Upper lobe of right lung (tissue), 1 donor: ENCODE measurements around the gene TXNRD2. TPM values are rescaled to one million over a fixed set of nuclear protein-coding genes. Genes with fewer than 3 reads are reported as not detected.

Experiments
- ATAC-seq: fragments of 200-7000 bp; cut with Tn5 transposase; one replicate; pipeline ENCODE4 v1.9.1; 2020; ENCODE audit warnings: mild to moderate bottlenecking, moderate library complexity
- DNase-seq: peaks from one replicate; pipeline ENCODE4 v3.0.0-alpha.2; 2020
- H3K27ac ChIP-seq: fragments of 200-600 bp; one replicate; pipeline ENCODE4 v1.8.0; 2022
- H3K27me3 ChIP-seq: fragments of 200-600 bp; one replicate; pipeline ENCODE4 v1.8.0; 2022; ENCODE audit warnings: mild to moderate bottlenecking
- H3K36me3 ChIP-seq: fragments of 200-600 bp; one replicate; pipeline ENCODE4 v1.8.0; 2022
- H3K4me1 ChIP-seq: fragments of 200-600 bp; one replicate; pipeline ENCODE4 v1.8.0; 2022
- H3K4me3 ChIP-seq: fragments of 200-600 bp; one replicate; pipeline ENCODE4 v1.8.0; 2022; ENCODE audit warnings: mild to moderate bottlenecking
- H3K9me3 ChIP-seq: fragments of 200-600 bp; one replicate; pipeline ENCODE4 v1.8.0; 2022
- CTCF ChIP-seq: fragments of 200-600 bp; IDR thresholded peaks from one replicate; pipeline ENCODE4 v1.8.0; 2022; ENCODE audit warnings: antibody characterized with exemption
- intact Hi-C: fragments of 100-400 bp; cut with DNase I; formaldehyde crosslinking; loops from one replicate; pipeline ENCODE4 v1.11.0; 2022
- total RNA-seq: library from RNA; stranded (reverse); fragmentation: NEBNext Ultra II Directional; extraction: Animal tissue kit (Norgen Biotek cat#: 25700); gene quantifications from one replicate; pipeline ENCODE4 v1.2.1, GENCODE V29; 2021
- donor health status: DM: no; HTN: yes; CAD: no; lungs with severe emphysema.

The TXNRD2 gene
- total RNA-seq, 1 donor from 2014 or later = 40.7 TPM

DNA sequence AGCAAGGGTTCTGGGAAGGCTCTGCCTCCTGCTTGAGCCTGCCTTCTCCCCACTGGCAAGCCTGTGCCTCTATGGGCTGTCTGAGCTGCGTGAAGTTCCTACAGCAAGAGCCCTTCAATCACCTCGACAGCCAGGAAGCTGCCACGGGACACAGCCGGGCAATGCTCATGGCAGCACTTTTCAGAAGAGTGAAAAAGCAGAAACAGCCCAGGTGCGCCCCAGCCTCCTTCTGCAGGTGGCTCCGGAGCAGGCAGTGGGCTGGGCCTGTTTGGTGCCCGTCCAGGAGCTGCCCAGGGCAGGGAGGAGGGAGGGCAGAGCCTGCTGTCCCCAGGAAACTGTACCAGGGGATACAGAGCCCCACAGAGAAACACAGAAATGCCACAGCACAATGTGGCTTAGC lies 24.7 kb downstream of the TXNRD2 start:
- Histone ChIP-seq H3K36me3 (peaks cover 57% of the 10 kb centered on the region), H3K27me3 (no peaks in the 10 kb centered on the region), H3K27ac (no peak overlapping the region), H3K9me3 (no peaks in the 10 kb centered on the region), H3K4me3 (no peak overlapping the region), H3K4me1 (no peaks in the 10 kb centered on the region)
- intact Hi-C loops = no loop called here
- TF ChIP-seq CTCF = no peak
- no peak for DNase-seq
- ATAC-seq = no peak

GRCh38 chr22:19916006-19916405 lies 25.6 kb downstream of the TXNRD2 start:
- intact Hi-C loops = no loop called here
- no peak for TF ChIP-seq CTCF
- H3K27ac ChIP-seq = no peak overlapping the region
- H3K9me3 ChIP-seq = no peaks in the 10 kb centered on the region
- H3K27me3 ChIP-seq = no peaks in the 10 kb centered on the region
- H3K4me3 ChIP-seq = no peak overlapping the region
- no peak for ATAC-seq
- no peak for DNase-seq
- no peaks in the 10 kb centered on the region for H3K4me1 ChIP-seq
- H3K36me3 ChIP-seq = peaks cover 63% of the 10 kb centered on the region

DNA sequence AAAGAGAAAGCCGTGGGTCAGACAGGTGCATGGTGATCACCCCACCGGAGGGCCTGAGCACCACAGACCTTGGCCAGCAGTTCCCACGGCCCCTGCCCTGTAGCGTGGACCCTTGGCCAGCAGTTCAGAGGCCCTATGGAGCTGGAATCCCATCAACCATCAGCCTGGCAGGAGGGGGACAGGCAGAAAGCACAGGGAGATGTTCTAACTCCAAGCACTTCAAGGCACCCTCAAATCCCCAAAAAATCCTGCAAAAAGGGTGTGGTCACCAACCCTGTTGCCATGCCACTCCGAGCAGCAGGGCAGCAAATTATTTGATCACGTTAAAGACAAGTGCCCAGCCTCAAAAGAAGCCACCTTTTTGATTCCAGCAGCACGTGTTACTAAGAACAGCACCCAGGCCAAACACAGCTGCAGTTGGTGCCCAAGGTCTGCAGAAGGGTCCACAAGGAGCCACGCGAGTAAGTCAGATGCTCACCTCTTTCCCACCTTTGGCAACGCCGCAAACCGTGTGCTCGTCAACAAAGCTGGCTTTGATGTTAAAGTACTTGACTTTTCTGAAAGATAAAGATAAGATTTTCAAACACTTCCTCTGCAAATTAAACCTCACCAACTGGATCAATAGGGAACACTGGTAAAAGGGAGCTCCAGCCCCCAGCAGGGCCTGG lies 26.2 kb downstream of the TXNRD2 start:
- intact Hi-C loops = no loop called here
- peaks cover 66% of the 10 kb centered on the region for H3K36me3 ChIP-seq
- no peaks in the 10 kb centered on the region for H3K4me1 ChIP-seq
- no peaks in the 10 kb centered on the region for H3K27me3 ChIP-seq
- no peaks in the 10 kb centered on the region for H3K9me3 ChIP-seq
- no peak for TF ChIP-seq CTCF
- no peak overlapping the region for H3K27ac ChIP-seq
- ATAC-seq (no peak), DNase-seq (no peak)
- H3K4me3 ChIP-seq = no peak overlapping the region

DNA sequence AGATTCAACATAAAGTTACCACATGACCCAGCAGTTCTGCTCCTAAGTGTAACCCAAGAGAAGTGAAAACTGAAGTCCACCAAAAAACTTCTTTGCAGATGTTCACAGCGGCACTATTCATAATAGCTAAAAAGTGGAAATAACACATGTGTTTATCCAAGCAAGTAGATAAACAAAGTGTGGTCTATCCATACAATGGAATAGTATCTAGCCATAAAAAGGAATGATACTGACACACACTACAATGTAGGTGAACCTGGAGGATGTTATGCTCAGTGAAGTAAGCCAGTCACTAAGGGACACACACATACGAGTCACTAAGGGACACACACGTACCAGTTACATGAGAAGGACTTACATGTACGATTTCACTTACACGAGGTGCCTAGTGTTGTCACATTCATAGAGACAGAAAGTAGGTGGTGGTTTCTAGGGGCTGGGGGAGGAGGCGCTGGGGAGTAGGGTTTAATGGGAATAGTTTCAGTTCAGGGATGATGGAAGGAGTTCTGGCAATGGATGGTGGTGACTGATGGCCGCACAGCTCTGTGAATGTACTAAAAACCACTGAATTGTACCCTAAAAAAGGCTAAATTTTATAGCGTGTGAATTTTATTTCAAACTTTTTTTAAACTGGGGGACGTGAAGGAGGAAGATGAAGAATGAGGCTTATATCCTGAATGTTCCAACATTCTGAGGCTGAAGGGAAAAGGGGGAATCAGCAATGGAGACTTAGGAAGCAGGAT lies 27.2 kb downstream of the TXNRD2 start:
- no peak overlapping the region for H3K4me3 ChIP-seq
- H3K27ac ChIP-seq = no peak overlapping the region
- no peaks in the 10 kb centered on the region for H3K9me3 ChIP-seq
- DNase-seq (no peak), ATAC-seq (no peak)
- no peaks in the 10 kb centered on the region for H3K27me3 ChIP-seq
- TF ChIP-seq CTCF = no peak
- H3K36me3 ChIP-seq = peaks cover 67% of the 10 kb centered on the region
- no peaks in the 10 kb centered on the region for H3K4me1 ChIP-seq
- intact Hi-C loops = loop anchor here (5.0 kb wide), 1 partner anchor 182 kb away; no protein-coding TSS in a partner anchor

- Histone ChIP-seq H3K36me3 (peaks cover 61% of the 10 kb centered on the region), H3K4me1 (no peaks in the 10 kb centered on the region), H3K4me3 (no peak overlapping the region), H3K27ac (no peak overlapping the region), H3K9me3 (no peaks in the 10 kb centered on the region), H3K27me3 (no peaks in the 10 kb centered on the region)
- TF ChIP-seq CTCF = no peak
- intact Hi-C loops = loop anchor here (5.0 kb wide), 1 partner anchor 181 kb away; no protein-coding TSS in a partner anchor
- no peak for DNase-seq
- ATAC-seq = no peak
These were observed 28.2 kb downstream of the TXNRD2 start for GRCh38 chr22:19913337-19913936.
